NCI-H82 (cell line): ENCODE results near the gene KCNK7.

Experiments
- DNase-seq: peaks from one replicate; lab custom pipeline; 2025; lab: John Stamatoyannopoulos, UW

KCNK7 gene

DNA sequence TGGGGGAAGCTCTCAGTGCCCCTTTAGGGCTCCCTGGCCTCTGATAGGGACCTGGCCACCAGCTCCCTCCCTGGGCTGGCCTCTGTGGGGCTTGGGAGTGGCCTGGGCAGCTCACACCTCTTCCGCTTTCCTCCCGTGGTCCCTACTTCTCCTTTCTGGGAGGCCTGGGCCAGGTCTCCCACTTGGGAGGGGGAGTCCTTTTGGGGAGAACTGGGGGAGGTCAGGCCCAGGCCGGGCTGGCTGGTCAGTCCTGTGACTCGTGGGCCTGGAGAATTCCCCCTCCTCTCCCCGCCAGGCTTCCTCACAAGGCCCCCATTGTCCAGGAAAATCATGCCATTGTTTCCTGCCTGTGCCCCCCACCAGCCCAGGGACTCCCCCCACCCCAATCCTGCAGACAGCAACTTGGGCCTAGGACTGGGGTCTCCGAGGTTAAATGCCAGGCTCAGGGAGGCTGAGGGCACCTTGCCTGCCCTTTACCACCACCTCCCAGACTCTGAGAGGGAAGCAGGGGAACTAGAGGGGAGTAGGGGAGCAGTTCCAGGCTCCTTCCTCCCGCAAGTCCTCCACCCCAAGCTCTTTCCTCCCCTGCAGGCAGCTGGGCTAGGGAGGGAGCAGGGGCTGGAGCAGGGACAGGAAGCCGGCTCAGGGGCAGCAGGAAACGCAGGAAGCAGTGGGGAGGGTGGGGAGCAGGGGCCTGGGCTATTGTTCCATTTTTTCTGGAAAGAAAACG is 15.6 kb upstream of the KCNK7 start:
- no peak for DNase-seq

DNA sequence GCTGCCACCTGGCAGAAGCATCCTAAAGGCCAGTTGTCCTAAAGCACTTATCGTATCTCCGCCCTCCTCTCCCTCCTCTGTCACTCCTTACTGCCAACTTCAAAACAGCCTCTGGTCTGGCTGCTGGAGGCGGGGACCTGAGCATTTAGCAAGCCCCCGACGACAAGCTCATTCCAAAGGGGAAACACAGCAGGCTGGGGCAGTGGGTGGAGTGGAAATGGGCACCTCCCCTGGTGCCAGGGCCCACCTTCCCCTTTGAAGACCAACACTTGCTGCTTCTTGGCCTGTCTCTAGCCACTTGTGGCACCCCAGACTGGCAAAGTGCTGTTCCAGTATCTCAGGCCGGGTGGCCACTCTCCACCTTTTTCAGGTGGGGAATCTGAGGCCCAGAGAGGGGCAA is 14.8 kb upstream of the KCNK7 start:
- DNase-seq, result no peak

DNA sequence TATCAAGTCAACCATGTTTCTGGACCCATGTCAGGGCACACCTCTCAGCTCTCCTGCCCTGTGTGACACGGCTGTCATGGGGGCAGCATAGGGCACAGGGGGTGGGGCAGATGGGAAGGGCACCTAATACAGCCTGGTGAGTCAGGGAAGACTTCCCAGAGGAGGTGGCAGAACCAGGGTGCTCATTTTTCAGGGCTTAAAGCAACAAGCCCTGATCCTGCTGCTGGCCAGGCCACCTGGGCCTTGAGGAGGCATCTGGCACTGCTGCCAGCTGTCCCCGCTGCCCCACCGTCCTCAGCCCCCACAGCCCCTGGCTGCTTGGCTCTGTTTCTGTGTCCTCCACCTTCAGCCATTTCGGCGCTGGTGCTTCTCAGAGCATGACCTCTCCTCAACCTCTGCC is 14.1 kb upstream of the KCNK7 start:
- DNase-seq, result no peak

DNA sequence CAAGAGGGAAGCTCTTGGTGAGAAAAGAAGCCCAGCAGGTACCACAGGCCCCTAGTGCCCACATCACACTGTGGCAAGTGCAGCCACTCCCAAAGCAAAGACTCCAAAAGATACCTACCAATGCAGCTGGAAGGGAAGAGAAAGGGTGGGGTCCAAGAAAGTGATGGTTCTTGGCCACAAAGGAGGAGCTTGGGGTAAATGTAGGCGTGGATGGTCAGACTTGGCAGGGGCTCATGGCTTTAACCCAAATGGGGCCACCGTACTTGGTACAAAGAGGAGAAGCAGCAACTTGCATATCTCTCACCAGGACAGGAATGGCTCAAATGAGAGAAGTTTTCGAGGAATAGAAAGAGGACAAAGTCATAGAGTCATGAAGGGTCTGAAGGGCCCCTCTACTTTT is 13.6 kb upstream of the KCNK7 start:
- no peak for DNase-seq

DNA sequence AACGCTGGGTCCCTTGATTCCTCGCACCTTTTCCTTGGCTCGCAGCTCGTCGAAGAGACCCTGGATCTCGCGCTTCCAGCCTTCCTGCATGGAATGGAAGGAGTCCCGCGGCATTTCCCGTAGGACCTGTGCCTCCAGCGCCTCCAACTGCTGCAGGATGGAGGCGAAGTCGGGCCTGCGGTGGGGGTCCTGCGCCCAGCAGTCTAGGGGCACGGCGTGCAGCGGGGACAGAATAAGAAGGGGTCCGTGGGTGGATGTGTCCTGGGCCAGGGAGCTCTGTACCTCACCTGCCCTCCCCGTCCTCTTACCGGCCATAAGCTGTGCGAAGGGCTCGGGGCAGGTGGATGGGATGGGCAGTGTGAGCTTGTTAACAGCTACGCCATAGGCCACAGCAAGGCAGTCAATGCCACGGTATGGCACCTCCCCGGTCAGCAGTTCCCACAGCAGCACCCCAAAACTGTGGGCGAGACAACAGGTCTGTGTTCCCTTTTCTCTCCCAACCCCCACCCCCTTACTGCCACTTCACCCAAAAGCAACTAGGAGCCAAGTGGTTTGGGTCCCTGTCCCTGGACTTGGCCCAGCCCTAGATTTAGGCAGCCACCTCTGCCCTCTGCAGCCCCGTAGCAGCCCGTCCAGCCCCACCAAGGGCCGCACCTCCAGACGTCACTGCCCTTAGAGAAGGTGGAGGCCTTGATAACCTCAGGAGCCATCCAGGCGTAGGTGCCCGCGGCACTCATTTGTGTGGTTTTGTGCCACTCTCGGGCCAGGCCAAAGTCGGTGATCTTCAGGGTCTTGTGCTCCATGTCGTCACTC is 12.2 kb upstream of the KCNK7 start:
- no peak for DNase-seq

DNA sequence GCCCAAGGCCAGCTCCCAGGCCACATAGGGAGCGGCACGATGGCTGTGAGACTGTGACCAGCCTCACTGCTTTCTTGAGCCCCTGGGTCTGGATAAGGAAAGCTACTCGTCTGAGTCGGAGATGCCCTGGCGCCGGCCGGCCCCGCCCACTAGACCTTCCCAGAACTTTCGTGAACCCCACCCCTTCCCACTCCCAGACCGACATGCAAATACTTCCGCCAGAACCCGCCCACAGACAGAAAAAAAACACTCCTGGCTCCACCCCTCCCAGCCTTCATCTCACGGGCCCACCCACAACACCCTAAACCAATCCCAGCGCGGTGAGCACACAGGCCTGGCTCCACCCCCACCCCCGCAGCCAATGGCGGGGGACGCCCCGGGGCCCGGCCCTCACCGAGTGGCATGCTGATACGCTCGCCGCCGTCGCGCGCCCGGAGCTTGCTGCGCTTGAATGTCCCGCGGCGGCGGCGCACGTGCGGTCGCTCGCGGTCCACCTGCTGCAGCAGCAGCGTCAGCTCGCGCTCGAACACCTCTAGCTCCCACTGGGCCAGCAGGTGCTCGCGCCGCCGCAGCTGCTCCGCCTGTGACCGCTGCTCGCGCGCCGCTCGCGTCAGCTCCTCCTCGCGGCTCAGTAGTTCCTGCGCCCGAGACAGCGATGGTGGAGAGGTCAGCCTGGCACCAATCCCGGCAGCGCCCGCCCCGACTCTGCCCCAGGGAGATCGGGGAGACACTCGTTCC is 11.4 kb upstream of the KCNK7 start:
- peak; percentile 24 for DNase-seq

DNA sequence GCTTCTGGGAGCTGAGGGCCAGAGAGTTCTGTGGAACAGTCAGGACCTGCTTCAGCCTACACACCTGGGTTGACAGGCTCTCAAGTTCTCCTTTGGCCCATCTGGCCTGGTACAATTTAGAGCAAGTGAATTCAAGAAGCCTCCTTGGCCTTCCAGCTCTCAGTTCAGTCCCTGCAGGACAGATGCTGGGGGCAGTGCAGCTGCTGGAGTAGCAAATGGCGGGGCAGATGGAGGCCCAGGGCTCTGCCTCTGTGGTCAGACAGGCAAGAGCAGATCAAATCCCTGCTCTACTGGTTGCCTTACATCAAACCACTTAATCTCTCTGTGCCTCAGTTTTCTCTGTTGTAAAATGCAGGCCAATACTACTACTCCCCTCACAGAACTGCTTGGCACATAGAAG is 8.7 kb upstream of the KCNK7 start:
- no peak for DNase-seq

DNA sequence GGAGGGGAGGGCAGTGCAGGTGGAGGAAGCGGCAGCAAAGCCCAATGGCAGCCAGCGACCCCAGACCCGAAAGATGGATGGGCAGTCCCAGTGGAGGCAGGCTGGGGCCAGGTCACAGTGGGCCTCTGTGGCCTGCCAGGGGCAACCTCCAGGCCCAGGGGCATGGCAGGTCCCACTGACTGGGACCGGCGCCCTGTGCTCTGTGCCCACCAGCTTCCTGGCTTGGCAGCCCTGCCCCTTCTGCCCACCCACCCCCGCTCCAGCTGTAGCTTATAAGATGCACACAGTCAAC is 4.3 kb upstream of the KCNK7 start:
- DNase-seq, result no peak

DNA sequence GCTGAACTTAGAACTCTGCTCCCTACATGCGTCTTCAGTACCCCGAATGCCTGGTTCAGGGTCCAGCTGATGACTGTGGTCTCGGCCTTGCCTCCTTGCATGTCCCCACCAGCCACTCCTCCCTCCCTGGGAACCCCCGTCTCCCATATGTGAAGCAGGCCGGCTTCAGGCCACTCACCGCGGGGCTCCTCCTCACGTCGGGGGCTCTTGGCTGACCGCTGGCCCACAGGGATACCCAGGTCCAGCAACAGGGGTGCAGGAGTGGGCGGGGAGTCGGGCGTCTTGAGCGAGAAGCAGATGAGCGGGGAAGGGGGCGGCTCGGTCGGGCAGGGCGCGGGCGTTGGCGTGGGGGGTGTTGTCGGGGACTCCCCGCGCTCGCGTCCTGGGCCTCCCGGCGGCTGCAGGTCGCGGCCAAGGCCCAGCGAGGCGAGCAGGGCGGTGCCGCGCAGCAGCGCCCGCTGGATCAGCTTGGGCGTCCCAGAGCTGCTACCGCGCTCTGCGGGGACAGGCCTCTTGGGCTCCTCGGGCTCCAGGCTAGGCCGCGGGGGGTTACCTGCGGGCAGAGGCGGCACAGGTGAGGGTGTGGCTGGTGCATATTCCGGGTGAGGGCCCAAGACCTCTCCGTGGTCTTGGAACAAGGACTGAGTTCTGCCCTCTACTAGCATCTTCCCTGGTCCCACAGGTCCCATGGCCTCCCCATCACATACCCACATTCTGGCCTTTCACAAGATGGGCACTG is 3.8 kb upstream of the KCNK7 start:
- DNase-seq, result no peak

DNA sequence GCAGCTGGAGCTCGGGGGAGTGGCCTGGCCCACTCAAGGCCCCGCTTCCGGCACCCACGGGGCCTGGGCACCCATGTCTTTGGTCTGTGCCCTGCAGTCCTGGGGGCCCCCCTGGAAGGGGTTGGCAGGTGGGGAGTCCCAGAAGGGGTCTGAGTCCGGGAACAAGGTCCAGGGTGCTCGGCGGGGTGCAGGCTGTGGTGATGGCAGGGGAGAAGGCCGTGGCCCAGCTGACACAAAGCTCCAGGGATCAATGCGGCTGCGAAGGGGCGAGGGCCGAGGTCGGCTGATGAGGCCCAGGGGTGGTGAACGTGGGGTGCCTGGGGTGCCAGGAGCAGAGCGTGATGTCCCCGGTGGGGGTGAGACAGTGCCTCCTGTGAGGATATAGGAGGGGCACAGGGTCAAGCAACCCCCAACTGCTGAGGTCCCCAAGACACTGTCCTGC is 2.7 kb upstream of the KCNK7 start:
- DNase-seq, result no peak

DNA sequence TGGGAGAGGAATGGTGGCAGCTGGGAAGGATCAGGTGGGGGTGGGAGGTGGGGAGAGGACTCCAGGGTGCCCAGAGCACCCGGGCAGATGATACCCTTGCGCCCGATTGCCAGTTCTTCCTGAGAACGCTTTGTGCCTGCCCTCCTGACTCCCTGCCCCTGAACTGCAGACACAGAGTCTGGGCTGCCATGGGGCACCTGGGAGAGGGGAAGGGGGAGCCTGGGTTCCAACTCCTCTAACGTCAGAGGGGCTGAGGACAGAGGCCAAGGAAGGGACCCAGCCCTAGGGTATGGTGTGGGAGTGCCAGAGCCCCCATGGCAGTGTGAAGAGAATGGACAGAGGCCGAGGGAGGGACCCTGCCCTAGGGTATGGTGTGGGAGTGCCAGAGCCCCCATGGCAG is 920 bp upstream of the KCNK7 start:
- DNase-seq, result no peak

DNA sequence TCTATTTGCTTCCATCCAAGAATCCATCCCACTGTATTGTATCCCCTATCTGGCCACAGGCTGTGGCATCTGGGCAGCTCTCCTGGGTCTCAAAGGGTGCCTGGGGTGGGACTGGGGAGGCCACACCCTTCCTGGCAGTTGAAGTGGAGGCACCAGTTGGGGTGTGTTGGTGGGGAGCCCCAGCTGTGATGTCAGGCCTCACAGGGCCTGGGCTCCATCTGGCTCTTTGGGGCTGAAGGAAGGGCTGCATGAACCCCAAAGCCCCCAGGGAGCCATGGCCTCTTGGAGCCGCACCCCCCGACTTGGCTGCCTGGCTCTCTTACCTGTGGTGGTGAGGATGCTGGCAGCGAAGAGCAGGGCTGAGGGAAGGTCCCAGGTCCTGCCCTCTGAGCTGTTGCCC is 469 bp downstream of the KCNK7 start:
- DNase-seq, result no peak

DNA sequence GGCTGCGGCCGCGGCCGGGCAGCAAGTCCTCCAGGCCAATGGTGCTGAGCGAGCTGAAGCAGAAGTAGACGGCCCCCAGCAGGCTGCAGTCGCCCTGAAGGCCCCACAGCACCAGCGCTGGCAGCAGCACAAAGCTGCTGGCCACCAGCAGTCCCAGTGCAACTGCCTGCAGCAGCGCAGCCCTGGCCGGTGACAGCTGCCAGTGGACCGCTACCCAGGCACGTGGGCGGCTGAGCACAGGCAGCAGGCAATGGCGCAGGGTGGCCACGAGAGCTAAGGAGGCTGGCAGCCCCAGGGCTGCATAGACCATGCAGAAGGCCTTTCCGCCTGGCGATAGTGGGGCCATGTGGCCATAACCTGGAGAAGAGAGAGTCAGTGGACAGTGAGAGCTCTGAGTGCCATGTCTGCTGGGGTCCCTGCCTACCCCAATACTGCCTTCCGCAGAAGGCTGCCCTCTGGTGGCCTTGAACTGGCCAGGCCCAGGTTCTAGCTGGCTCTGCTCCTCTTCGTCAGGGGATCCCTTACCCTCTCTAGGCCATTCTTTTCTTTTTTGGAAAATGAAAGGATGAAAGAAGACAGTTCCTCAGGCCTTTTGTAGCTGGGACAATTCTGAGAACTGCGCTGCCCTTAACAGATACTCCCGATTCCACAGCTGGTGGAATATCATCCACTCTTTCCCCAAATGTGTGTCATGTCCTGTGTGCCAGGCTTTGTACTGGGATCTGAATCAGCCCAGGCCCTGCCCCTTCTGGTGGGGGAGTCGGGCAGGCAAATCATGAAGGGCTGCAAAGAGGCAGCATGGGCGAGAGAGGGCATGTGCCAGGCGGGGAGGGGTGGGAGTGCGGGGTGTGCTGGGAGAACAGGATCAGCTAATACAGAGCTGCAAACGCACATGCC is 1.8 kb downstream of the KCNK7 start:
- peak; percentile 62 for DNase-seq

DNA sequence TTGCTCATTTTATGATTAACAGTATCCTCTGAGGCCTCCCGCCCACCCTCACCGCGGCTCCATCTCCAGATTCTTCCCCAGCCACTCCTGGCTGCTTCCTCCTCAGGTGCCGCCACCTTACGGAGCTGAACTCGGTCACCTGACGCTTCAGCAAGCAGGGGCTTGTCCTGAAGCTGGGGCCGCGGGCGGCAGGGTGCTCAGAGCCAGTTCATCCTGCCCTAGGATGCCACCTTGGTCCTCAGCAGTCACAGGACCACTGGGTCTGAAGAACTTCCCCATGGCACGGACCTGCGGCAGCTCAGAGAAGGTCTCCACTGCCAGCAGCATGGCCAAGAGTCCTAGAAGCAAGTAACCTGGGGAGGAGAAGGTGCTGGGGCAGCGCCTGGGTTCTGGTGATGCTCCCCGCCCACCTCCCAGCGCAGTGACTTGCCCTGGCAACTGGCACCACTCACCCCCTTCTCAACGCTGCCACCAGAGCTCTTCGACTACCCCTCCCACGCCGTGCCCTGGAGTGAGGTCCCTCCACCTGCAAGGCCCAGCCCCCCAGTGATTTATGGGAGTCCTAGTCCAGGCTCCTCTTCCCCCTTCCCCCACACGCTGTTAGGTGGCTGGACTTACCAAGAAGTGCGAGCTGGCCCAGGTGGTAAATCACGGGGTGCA is 2.6 kb downstream of the KCNK7 start:
- DNase-seq, result no peak

DNA sequence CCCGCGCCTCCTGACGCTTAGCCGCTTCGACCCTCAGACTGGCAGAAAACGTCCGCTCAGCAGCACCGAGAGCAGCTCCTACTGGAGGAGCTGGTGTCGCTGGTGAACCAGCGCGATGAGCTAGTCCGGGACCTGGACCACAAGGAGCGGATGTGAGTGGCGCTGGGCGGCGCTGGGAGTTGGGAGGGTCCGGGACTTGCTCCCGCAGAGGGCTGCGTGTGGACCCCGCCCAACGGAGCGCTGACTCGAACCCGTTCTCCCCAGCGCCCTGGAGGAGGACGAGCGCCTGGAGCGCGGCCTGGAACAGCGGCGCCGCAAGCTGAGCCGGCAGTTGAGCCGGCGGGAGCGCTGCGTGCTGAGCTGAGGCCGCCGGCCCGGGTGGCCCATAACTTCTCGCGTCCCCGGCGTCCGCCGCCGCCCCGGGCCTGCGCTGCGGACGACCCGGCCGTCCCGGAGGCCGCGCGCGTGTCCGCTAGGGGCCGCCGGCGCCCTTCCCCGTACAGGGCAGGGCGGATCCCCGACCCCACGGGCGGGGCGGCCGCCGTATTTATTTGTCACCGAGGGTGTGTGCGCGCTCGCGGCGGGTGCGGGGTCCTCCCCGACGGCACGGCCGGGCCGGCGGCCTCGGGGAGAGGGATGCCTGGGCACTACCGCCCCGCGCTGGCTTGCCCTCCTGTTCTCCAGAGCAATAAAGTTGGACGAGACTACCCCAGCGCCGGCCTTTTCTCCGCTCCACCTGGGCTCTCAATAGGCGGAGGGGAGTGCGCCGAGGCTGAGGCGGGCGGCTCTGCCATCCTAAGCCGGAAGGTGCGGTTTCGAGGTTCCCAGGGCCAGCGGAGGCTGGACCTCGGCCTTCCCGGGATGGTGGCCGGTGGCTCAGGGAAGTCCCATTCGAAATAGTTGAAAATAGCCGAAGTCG is 3.4 kb downstream of the KCNK7 start:
- DNase-seq, result no peak

DNA sequence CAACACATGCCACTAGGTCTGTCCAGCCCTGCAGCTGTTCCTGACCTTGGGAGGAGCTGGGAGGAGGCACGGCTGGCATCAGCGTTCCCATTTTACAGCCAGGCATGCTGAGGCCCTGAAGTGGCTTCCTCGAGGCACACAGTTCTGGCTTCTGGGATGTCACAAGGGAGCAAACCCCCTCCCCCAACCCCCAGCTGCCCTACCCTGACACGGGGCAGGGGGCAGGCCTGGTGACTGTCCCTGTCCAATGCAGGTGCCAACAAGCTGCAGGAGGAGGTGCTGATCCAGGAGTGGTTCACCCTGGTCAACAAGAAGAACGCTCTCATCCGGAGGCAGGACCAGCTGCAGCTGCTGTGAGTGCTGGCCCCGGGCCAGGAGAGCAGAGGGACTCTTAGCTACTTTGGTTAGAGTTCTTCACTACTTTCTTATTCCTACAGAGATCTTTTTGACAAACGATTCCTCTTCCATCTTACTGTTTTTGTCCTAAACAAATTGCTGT is 5.3 kb downstream of the KCNK7 start:
- peak; percentile 36 for DNase-seq

DNA sequence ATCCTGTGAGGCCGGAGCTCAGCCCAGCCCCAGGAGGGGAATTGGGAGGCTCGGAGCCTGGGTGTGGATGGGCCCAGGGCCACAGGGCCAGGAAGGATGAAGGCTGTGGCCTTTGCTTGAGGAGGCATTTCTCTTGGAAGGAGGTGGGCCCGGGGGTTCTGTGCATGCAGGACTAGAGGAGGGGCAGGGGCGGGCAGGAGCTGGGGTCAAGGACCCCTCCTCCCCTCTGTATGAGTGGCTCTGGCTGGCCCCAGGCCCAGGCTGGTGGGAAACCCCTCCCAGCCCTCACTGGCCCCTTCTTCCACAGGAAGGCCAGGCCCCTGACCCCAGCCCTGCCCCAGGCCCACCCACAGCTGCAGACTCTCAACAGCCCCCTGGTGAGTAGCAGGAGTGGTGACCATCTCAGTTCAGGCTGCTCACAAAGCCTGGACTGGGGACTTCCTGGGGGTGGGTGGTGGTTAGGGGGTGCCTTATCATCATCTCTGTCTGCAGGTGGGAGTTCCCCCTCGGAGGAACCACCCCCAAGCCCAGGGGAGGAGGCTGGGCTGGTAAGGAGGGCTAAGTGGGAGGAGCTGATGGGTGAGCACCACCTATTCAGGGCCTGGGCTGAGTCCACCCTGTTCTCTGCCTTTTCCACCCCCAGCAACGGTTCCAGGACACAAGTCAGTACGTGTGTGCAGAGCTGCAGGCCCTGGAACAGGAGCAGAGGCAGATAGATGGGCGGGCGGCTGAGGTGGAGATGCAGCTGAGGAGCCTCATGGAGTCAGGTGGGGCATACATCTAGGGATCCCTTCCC is 6.0 kb downstream of the KCNK7 start:
- no peak for DNase-seq

DNA sequence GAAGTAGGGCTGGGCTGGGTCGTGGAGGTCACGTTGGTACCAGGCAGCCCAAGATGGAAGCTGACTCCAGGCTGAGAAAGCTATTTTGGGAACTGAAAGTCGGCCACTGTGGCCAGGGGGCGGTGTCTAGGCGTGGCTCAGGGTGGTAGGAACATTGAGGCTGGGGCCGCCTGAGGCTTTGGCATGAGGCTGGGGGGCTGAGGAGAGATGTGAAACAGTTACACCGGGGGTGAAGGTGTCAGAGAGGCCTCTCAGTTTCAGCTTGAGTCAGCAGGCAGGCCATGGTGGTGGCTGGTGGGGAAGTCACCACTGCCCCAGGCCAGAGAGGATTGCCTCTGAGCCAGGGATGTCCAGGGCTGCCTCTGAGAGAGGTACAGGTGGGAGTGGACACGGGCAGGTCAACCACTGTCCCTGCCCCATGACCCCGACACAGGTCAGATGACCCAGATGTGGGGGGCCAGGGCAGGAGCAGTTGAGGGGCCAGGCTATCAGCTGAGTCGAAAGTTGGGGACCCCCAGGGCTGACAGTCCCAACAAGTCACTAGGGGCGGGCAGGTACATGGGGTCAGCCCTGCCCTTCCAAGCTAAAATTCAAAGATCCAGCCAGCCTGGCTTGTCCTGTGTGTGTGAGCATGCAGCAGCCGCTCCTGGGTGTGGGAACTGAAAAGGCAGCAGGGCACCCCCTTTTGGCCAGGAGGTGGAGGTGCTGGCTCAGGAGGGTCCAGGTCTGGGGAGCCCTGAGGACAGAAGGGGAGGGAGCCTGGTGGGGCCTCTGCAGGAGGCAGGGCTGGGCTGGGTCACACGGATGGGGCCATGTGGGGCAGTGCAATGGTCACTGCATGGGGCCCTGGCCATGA is 7.2 kb downstream of the KCNK7 start:
- DNase-seq, result peak; percentile 57
